ENCODE measurements around the gene HMX1. TPM values are rescaled to one million over a fixed set of nuclear protein-coding genes. Genes with fewer than 3 reads are reported as not detected.

HMX1 gene
- total RNA-seq, 1 donor from 2014 or later = not detected

DNA sequence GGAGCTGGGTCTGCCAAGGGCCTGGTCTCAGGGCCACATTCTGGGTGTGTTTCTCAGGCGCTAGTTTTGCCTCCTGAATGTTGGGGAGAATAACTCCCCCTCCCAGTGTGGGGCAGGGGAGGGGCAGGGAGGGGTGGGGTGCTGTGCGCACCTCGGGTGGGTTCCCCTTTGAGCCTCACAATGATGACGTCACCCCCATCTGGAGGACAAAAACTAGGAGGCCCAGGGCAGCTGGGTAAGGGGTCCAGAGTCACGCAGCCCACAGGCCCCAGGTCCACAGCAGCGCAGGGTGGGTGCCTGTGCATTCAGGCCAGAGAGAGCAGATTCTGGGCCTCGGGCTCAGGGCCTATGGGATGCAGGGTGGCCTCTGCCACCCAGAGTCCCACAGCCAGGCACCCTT is 23.7 kb upstream of the HMX1 start:
- intact Hi-C loops (cut with micrococcal nuclease) = no loop called here
- Mint-ChIP-seq H3K27me3 (peaks cover 30% of the 10 kb centered on the region), H3K36me3 (ENCODE audit: low read depth) (no peaks in the 10 kb centered on the region), H3K4me3 (no peak overlapping the region), H3K27ac (no peak overlapping the region), H3K4me1 (no peaks in the 10 kb centered on the region), H3K9me3 (no peaks in the 10 kb centered on the region)
- ChIA-PET CTCF (no interaction called here), POLR2A (no interaction called here)
- DNase-seq (no peak), ATAC-seq (ENCODE audit: low read depth) (no peak)
- TF ChIP-seq CTCF (IDR thresholded peaks at IDR 0.05) = no peak

GRCh38 chr4:8894424-8894816 is 22.8 kb upstream of the HMX1 start:
- H3K36me3 Mint-ChIP-seq (ENCODE audit: low read depth) = no peaks in the 10 kb centered on the region
- no peak for ATAC-seq (ENCODE audit: low read depth)
- TF ChIP-seq CTCF (IDR thresholded peaks at IDR 0.05) = no peak
- peaks cover 35% of the 10 kb centered on the region for H3K27me3 Mint-ChIP-seq
- POLR2A ChIA-PET = no interaction called here
- no peaks in the 10 kb centered on the region for H3K4me1 Mint-ChIP-seq
- H3K9me3 Mint-ChIP-seq = no peaks in the 10 kb centered on the region
- no peak overlapping the region for H3K4me3 Mint-ChIP-seq
- CTCF ChIA-PET = no interaction called here
- intact Hi-C loops (cut with micrococcal nuclease) = no loop called here
- no peak for DNase-seq
- no peak overlapping the region for H3K27ac Mint-ChIP-seq

- no peak for TF ChIP-seq CTCF (IDR thresholded peaks at IDR 0.05)
- no peaks in the 10 kb centered on the region for H3K4me1 Mint-ChIP-seq
- DNase-seq = no peak
- intact Hi-C loops (cut with micrococcal nuclease) = no loop called here
- H3K27me3 Mint-ChIP-seq = peaks cover 41% of the 10 kb centered on the region
- no peak overlapping the region for H3K4me3 Mint-ChIP-seq
- CTCF ChIA-PET = no interaction called here
- POLR2A ChIA-PET = no interaction called here
- ATAC-seq (ENCODE audit: low read depth) = no peak
- H3K27ac Mint-ChIP-seq = no peak overlapping the region
- no peaks in the 10 kb centered on the region for H3K36me3 Mint-ChIP-seq (ENCODE audit: low read depth)
- H3K9me3 Mint-ChIP-seq = no peaks in the 10 kb centered on the region
Observed at GRCh38 chr4:8893624-8894423, 22.2 kb upstream of the HMX1 start.

DNA sequence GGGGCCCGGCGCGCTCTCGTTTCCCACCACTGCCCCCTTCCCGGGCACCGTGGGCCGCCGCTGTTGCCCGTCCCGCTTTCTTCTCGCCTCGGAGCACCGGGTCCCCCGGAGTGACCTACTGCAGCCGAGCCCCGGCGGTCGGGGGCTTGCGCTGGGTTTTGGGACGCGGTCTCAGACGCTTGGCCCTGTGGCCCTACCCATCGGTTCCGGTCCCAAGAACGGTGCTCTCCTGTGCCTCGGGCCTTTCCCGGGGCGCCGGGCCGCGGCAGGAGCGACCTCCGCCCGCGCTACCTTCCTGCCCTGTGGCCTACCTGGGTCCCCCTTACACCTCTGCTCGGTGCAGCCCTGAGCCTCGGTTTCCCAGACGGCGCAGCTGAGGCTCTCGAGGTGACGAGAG is 21.6 kb upstream of the HMX1 start:
- Mint-ChIP-seq H3K4me3 (no peak overlapping the region), H3K27me3 (peaks cover 45% of the 10 kb centered on the region), H3K36me3 (ENCODE audit: low read depth) (no peaks in the 10 kb centered on the region), H3K9me3 (no peaks in the 10 kb centered on the region), H3K4me1 (no peaks in the 10 kb centered on the region), H3K27ac (no peak overlapping the region)
- intact Hi-C loops (cut with micrococcal nuclease) = no loop called here
- no peak for ATAC-seq (ENCODE audit: low read depth)
- TF ChIP-seq CTCF (IDR thresholded peaks at IDR 0.05) = no peak
- ChIA-PET POLR2A (no interaction called here), CTCF (no interaction called here)
- no peak for DNase-seq

- peaks cover 40% of the 10 kb centered on the region for H3K27me3 Mint-ChIP-seq
- no peak overlapping the region for H3K27ac Mint-ChIP-seq
- DNase-seq (no peak), ATAC-seq (ENCODE audit: low read depth) (no peak)
- H3K4me1 Mint-ChIP-seq = no peaks in the 10 kb centered on the region
- intact Hi-C loops (cut with micrococcal nuclease) = no loop called here
- no peak for TF ChIP-seq CTCF (IDR thresholded peaks at IDR 0.05)
- POLR2A ChIA-PET = no interaction called here
- no peak overlapping the region for H3K4me3 Mint-ChIP-seq
- H3K36me3 Mint-ChIP-seq (ENCODE audit: low read depth) = no peaks in the 10 kb centered on the region
- no peaks in the 10 kb centered on the region for H3K9me3 Mint-ChIP-seq
- CTCF ChIA-PET = no interaction called here
Observed at GRCh38 chr4:8892556-8893226, 21.1 kb upstream of the HMX1 start.

Measured in activated B cell treated with CpG ODN at 0.5 μM for 24 hours (primary cell).